Lower lobe of right lung (tissue), 2 donors: Measurements from ENCODE around the gene FRMPD4. TPM values are rescaled to one million over a fixed set of nuclear protein-coding genes. Genes with fewer than 3 reads are reported as not detected.

Experiments used
- ATAC-seq, 2 donors: fragments of 200-7000 bp; cut with Tn5 transposase; one replicate each; pipeline ENCODE4 v1.9.1; 2020 to 2022; ENCODE audit warnings: mild to moderate bottlenecking in 2 of 2, moderate library complexity in 2 of 2
- DNase-seq: peaks from one replicate; pipeline ENCODE4 v3.0.0-alpha.2; 2020
- H3K27ac ChIP-seq: fragments of 200-600 bp; one replicate; pipeline ENCODE4 v1.8.0; 2022
- H3K27me3 ChIP-seq: fragments of 200-600 bp; one replicate; pipeline ENCODE4 v1.8.0; 2022; ENCODE audit warnings: low read depth
- H3K36me3 ChIP-seq: fragments of 200-600 bp; one replicate; pipeline ENCODE4 v1.8.0; 2022; ENCODE audit warnings: mild to moderate bottlenecking
- H3K4me1 ChIP-seq: fragments of 200-600 bp; one replicate; pipeline ENCODE4 v1.8.0; 2022
- H3K4me3 ChIP-seq: fragments of 200-600 bp; one replicate; pipeline ENCODE4 v1.8.0; 2022; ENCODE audit warnings: mild to moderate bottlenecking
- H3K9me3 ChIP-seq: fragments of 200-600 bp; one replicate; pipeline ENCODE4 v1.8.0; 2022
- CTCF ChIP-seq: fragments of 200-600 bp; IDR thresholded peaks from one replicate; pipeline ENCODE4 v1.8.0; 2022; ENCODE audit warnings: antibody characterized with exemption, mild to moderate bottlenecking
- intact Hi-C: fragments of 100-400 bp; cut with DNase I; formaldehyde crosslinking; loops from one replicate; pipeline ENCODE4 v1.11.0; 2022
- total RNA-seq: library from RNA; stranded (reverse); fragmentation: NEBNext Ultra II Directional; extraction: Animal tissue kit (Norgen Biotek cat#: 25700); gene quantifications from one replicate; pipeline ENCODE4 v1.2.1, GENCODE V29; 2021
- donor health status: DM: no; HTN: yes; CAD: no; lungs with severe emphysema.

The FRMPD4 gene
- total RNA-seq, 1 donor from 2014 or later, result 0.15 TPM

- intact Hi-C loops, result no loop called here
- DNase-seq, result no peak
These were observed 232.3 kb downstream of the FRMPD4 start for GRCh38 chrX:12370497-12370986.

GRCh38 chrX:12372111-12372510, 233.8 kb downstream of the FRMPD4 start:
- intact Hi-C loops, result no loop called here
- H3K4me3 ChIP-seq, result no peak overlapping the region
- no peaks in the 10 kb centered on the region for H3K36me3 ChIP-seq
- ATAC-seq (no peak), DNase-seq (no peak)
- H3K4me1 ChIP-seq, result no peaks in the 10 kb centered on the region
- no peaks in the 10 kb centered on the region for H3K27me3 ChIP-seq
- no peak overlapping the region for H3K27ac ChIP-seq
- H3K9me3 ChIP-seq, result no peaks in the 10 kb centered on the region
- no peak for TF ChIP-seq CTCF

More at GRCh38 chrX:12370497-12370986, 232.3 kb downstream of the FRMPD4 start:
- H3K9me3 ChIP-seq, result no peaks in the 10 kb centered on the region
- H3K36me3 ChIP-seq, result no peaks in the 10 kb centered on the region
- peak in 1 of 2 donors; percentile 29 for ATAC-seq
- no peak overlapping the region for H3K4me3 ChIP-seq
- no peaks in the 10 kb centered on the region for H3K27me3 ChIP-seq
- no peak overlapping the region for H3K27ac ChIP-seq
- H3K4me1 ChIP-seq, result no peaks in the 10 kb centered on the region
- no peak for TF ChIP-seq CTCF

GRCh38 chrX:12374286-12374685, 236.0 kb downstream of the FRMPD4 start:
- Histone ChIP-seq H3K27me3 (no peaks in the 10 kb centered on the region), H3K27ac (no peak overlapping the region), H3K36me3 (no peaks in the 10 kb centered on the region), H3K4me3 (no peak overlapping the region), H3K9me3 (no peaks in the 10 kb centered on the region), H3K4me1 (no peaks in the 10 kb centered on the region)
- DNase-seq, result no peak
- no peak for ATAC-seq
- no peak for TF ChIP-seq CTCF
- intact Hi-C loops, result no loop called here

- ATAC-seq (no peak), DNase-seq (no peak)
- Histone ChIP-seq H3K27ac (no peak overlapping the region), H3K4me3 (no peak overlapping the region), H3K9me3 (no peaks in the 10 kb centered on the region), H3K36me3 (no peaks in the 10 kb centered on the region), H3K4me1 (no peaks in the 10 kb centered on the region), H3K27me3 (no peaks in the 10 kb centered on the region)
- intact Hi-C loops, result no loop called here
- TF ChIP-seq CTCF, result no peak
These were observed 240.0 kb downstream of the FRMPD4 start for GRCh38 chrX:12378253-12378652.

GRCh38 chrX:12378706-12379105, 240.4 kb downstream of the FRMPD4 start:
- H3K36me3 ChIP-seq, result no peaks in the 10 kb centered on the region
- no peaks in the 10 kb centered on the region for H3K9me3 ChIP-seq
- no peak overlapping the region for H3K27ac ChIP-seq
- ATAC-seq (no peak), DNase-seq (no peak)
- H3K27me3 ChIP-seq, result no peaks in the 10 kb centered on the region
- intact Hi-C loops, result no loop called here
- no peaks in the 10 kb centered on the region for H3K4me1 ChIP-seq
- no peak for TF ChIP-seq CTCF
- H3K4me3 ChIP-seq, result no peak overlapping the region

GRCh38 chrX:12379671-12380070, 241.4 kb downstream of the FRMPD4 start:
- no peaks in the 10 kb centered on the region for H3K36me3 ChIP-seq
- TF ChIP-seq CTCF, result no peak
- no peaks in the 10 kb centered on the region for H3K9me3 ChIP-seq
- intact Hi-C loops, result no loop called here
- no peak for DNase-seq
- no peak overlapping the region for H3K27ac ChIP-seq
- no peaks in the 10 kb centered on the region for H3K4me1 ChIP-seq
- no peak overlapping the region for H3K4me3 ChIP-seq
- ATAC-seq, result no peak
- H3K27me3 ChIP-seq, result no peaks in the 10 kb centered on the region
